Parathyroid adenoma (tissue), 2 donors: ENCODE measurements around the gene ATP9B.

ENCODE experiments used
- H2AFZ ChIP-seq: fragments of 300-600 bp; sonication (generic); one replicate; pipeline ENCODE4 v1.7.0; 2017; ENCODE audit warnings: antibody characterized with exemption, mild to moderate bottlenecking
- H3K27ac ChIP-seq: fragments of 300-600 bp; sonication (generic); one replicate; pipeline ENCODE4 v1.7.0; 2017
- H3K27me3 ChIP-seq: fragments of 300-600 bp; sonication (generic); one replicate; pipeline ENCODE4 v1.7.0; 2017; ENCODE audit warnings: low read length; ENCODE audit not compliant: control insufficient read depth, insufficient read depth
- H3K36me3 ChIP-seq: fragments of 300-600 bp; sonication (generic); one replicate; pipeline ENCODE4 v1.7.0; 2017; ENCODE audit warnings: low read length; ENCODE audit not compliant: control insufficient read depth, insufficient read depth
- H3K4me1 ChIP-seq: fragments of 300-600 bp; sonication (generic); one replicate; pipeline ENCODE4 v1.7.0; 2017; ENCODE audit warnings: control low read depth
- H3K4me2 ChIP-seq: fragments of 300-600 bp; sonication (generic); one replicate; pipeline ENCODE4 v1.7.0; 2017; ENCODE audit warnings: low read length
- H3K4me3 ChIP-seq: fragments of 300-600 bp; sonication (generic); one replicate; pipeline ENCODE4 v1.7.0; 2017; ENCODE audit warnings: low read depth, low read length
- H3K79me2 ChIP-seq: fragments of 300-600 bp; sonication (generic); one replicate; pipeline ENCODE4 v1.7.0; 2017; ENCODE audit warnings: control low read depth
- H3K9ac ChIP-seq: fragments of 300-600 bp; sonication (generic); one replicate; pipeline ENCODE4 v1.7.0; 2017; ENCODE audit warnings: mild to moderate bottlenecking
- H3K9me3 ChIP-seq: fragments of 300-600 bp; sonication (generic); one replicate; pipeline ENCODE4 v1.7.0; 2017; ENCODE audit warnings: low read length; ENCODE audit not compliant: control insufficient read depth
- CTCF ChIP-seq: fragments of 300-600 bp; sonication (generic); IDR thresholded peaks from one replicate; pipeline ENCODE4 v1.7.0; 2017; ENCODE audit warnings: antibody characterized with exemption, mild to moderate bottlenecking
- donor health status: primary hyperparathyroidism.

The ATP9B gene

GRCh38 chr18:79248495-79249060, 179.4 kb downstream of the ATP9B start:
- no peak overlapping the region for H2AFZ ChIP-seq
- no peaks in the 10 kb centered on the region for H3K36me3 ChIP-seq
- no peak overlapping the region for H3K27ac ChIP-seq
- no peaks in the 10 kb centered on the region for H3K27me3 ChIP-seq
- H3K4me1 ChIP-seq: no peaks in the 10 kb centered on the region
- no peak overlapping the region for H3K9ac ChIP-seq
- no peak overlapping the region for H3K4me3 ChIP-seq
- H3K79me2 ChIP-seq: no peaks in the 10 kb centered on the region
- H3K9me3 ChIP-seq: no peaks in the 10 kb centered on the region
- no peak overlapping the region for H3K4me2 ChIP-seq
- no peak for TF ChIP-seq CTCF

DNA sequence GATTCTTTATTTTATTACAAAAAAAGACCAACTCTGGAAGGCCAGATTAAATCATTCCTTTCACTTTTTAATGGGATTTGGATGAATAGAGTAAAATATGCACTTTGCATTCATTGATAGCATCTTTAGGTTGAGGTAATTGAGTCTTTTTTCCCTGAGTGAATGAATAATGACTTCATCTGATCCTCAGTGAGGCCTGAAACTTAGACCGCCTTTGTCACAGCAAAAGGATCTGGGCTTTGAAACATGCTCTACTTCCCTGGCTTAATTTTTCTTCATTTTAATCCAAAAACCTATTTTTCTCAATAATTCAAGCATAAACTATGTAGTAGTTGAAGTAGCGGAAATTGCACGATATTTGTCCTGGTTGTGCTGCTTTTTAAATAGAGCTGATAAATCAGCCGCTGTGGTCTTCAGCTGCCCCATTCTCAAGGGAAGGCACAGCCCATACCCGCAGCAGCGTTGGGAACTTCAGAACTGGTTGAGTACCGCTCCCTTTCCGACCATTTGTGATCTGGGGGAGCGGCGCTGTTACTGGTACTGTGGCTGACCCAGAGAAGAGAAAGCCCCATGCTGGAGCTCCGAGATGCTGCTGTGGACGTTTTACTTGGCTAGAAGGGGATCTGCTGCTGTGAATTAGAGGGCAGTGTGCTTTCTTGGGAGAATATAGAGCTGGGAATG, 181.2 kb downstream of the ATP9B start:
- H3K4me3 ChIP-seq: no peak overlapping the region
- no peak overlapping the region for H3K27ac ChIP-seq
- H3K4me1 ChIP-seq: no peaks in the 10 kb centered on the region
- H3K27me3 ChIP-seq: no peaks in the 10 kb centered on the region
- no peak overlapping the region for H2AFZ ChIP-seq
- no peaks in the 10 kb centered on the region for H3K36me3 ChIP-seq
- H3K9ac ChIP-seq: no peak overlapping the region
- H3K79me2 ChIP-seq: no peaks in the 10 kb centered on the region
- H3K4me2 ChIP-seq: no peak overlapping the region
- no peak for TF ChIP-seq CTCF
- H3K9me3 ChIP-seq: no peaks in the 10 kb centered on the region

DNA sequence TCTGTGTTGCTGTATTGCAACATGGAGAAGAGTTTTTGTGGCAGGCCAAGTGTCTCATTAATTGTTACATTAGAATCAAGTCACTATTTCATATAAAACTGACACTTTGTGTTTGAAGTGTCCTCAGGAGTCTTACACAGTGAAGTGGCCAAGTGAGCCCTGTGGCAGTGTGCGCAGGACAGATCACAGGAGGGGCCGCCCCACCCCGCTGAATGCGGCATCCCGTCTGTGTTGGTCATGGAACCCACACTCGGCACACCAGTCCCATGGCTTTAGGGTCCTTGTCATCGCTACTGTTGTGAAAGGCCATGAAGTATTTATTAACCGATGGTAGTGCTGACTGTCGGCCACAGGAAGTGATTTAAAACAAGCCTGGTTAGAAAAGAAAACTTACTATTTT, 181.8 kb downstream of the ATP9B start:
- Histone ChIP-seq H2AFZ (no peak overlapping the region), H3K4me2 (no peak overlapping the region), H3K4me3 (no peak overlapping the region), H3K4me1 (no peaks in the 10 kb centered on the region), H3K79me2 (no peaks in the 10 kb centered on the region), H3K9me3 (no peaks in the 10 kb centered on the region), H3K27me3 (no peaks in the 10 kb centered on the region), H3K36me3 (no peaks in the 10 kb centered on the region), H3K9ac (no peak overlapping the region), H3K27ac (no peak overlapping the region)
- TF ChIP-seq CTCF: no peak

DNA sequence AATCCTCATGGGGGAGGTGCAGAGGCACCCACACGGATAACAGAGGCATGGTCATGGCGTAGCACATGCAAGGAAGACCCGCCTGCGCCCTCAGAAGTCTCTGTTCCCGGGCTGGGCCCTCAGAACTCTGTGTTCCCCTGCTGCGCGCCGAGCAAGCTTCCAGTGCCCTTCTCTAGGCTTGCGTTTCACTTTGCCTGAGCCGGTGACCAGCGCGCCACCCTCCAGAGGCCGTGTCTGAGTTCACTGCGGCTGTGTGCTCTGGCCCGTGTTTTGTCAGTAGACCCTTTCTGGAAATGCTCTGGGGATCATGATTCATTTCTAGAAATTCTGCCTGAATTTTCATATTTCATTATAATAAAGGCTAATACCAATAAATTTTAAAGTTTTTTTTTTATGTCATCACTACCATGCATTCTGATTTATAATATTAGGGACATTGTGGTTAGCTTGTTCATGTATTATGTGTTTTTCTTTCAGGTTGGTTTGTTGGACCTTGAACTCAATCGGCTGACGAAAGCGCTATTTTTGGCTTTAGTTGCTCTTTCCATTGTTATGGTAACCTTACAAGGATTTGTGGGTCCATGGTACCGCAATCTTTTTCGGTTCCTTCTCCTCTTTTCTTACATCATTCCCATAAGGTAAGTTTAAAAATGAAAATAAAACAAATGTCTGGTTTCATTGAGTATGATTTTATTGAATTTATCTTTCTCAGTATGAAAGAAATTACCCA, 183.9 kb downstream of the ATP9B start:
- H3K9ac ChIP-seq: no peak overlapping the region
- H3K27me3 ChIP-seq: no peaks in the 10 kb centered on the region
- H3K4me3 ChIP-seq: no peak overlapping the region
- no peaks in the 10 kb centered on the region for H3K36me3 ChIP-seq
- no peak overlapping the region for H3K27ac ChIP-seq
- H2AFZ ChIP-seq: no peak overlapping the region
- no peaks in the 10 kb centered on the region for H3K9me3 ChIP-seq
- no peak for TF ChIP-seq CTCF
- H3K4me1 ChIP-seq: no peaks in the 10 kb centered on the region
- H3K79me2 ChIP-seq: no peaks in the 10 kb centered on the region
- no peak overlapping the region for H3K4me2 ChIP-seq
